K562 (cell line): ENCODE measurements around the gene CD300A. TPM values are rescaled to one million over a fixed set of nuclear protein-coding genes. Genes with fewer than 3 reads are reported as not detected.

Experiments used
- ATAC-seq: fragments of 200-7000 bp; cut with Tn5 transposase; 3 replicates; pipeline ENCODE4 v1.9.1; 2020; ENCODE audit warnings: moderate library complexity
- BruUV-seq: library from RNA; stranded (reverse); fragments of 400-500 nt; replicated peaks from 2 replicates; lab custom pipeline; 2021; lab: Mats Ljungman, UMichigan
- CTCF ChIA-PET: fragments of 300-600 bp; formaldehyde crosslinking; extraction: SDS; loops from one replicate; lab custom pipeline; 2021; ENCODE audit warnings: low intra/inter-chr PET ratio; lab: Yijun Ruan, JAX
- POLR2A ChIA-PET: fragments of 300-600, 350-650 bp; sonication (Branson Sonifier 250); formaldehyde crosslinking; extraction: SDS; loops from one replicate; lab custom pipeline; 2021; ENCODE audit warnings: antibody characterized with exemption, inconsistent platforms; lab: Yijun Ruan, JAX
- DNase-seq, 4 experiments: peaks; one replicate each; pipeline versions ENCODE4 v3.0.0 to v3.0.0-alpha.2; 2011 to 2018; ENCODE audit warnings: low spot score in 3 of 4, mixed read lengths in 3 of 4; ENCODE audit errors: extremely low read depth in 1 of 4
- FAIRE-seq: peaks from 2 replicates; lab custom pipeline; 2011; peaks lifted over from hg19 to GRCh38; lab: Jason Lieb, UNC
- H2AFZ ChIP-seq: 2 replicates; pipeline ENCODE4 v1.6.0; 2011; ENCODE audit warnings: low read depth, low read length, control low read depth, inconsistent platforms
- H3K27ac ChIP-seq: fragments of 200-600 bp; 3 replicates; pipeline ENCODE4 v1.8.0; 2011; ENCODE audit warnings: low read depth, mild to moderate bottlenecking, control low read depth, inconsistent platforms, low read length, moderate library complexity, mixed read lengths; ENCODE audit errors: extremely low read depth
- H3K27me3 ChIP-seq, 2 experiments: fragments of 300-600 bp in 1 of 2; 2 replicates in 1 of 2; 3 replicates in 1 of 2; pipeline versions ENCODE4 v1.6.0 to v1.8.0; 2011; ENCODE audit warnings: inconsistent platforms in 2 of 2, low read length in 2 of 2, mild to moderate bottlenecking in 1 of 2, mixed read lengths in 1 of 2, moderate library complexity in 1 of 2; ENCODE audit not compliant: control insufficient read depth in 2 of 2, insufficient read depth in 2 of 2
- H3K36me3 ChIP-seq: fragments of 300-600 bp; 3 replicates; pipeline ENCODE4 v1.8.0; 2011; ENCODE audit warnings: mild to moderate bottlenecking, low read length, inconsistent platforms; ENCODE audit not compliant: control insufficient read depth, insufficient read depth
- H3K4me1 ChIP-seq, 2 experiments: fragments of 200-600 bp in 1 of 2; replicated peaks in 1 of 2; 2 replicates in 1 of 2; 3 replicates in 1 of 2; pipeline versions ENCODE4 v1.5.1 to v1.8.0; 2011; ENCODE audit warnings: inconsistent platforms in 2 of 2, low read length in 2 of 2, mild to moderate bottlenecking in 1 of 2, mixed read lengths in 1 of 2, moderate library complexity in 1 of 2; ENCODE audit not compliant: control insufficient read depth in 2 of 2, insufficient read depth in 2 of 2
- H3K4me2 ChIP-seq: 2 replicates; pipeline ENCODE4 v1.6.1; 2011; ENCODE audit warnings: low read length, control low read depth, inconsistent platforms, mixed read lengths; ENCODE audit not compliant: insufficient read depth
- H3K4me3 ChIP-seq: fragments of 200-600 bp; sonication (generic), shearing (Covaris generic); 2 replicates; pipeline ENCODE4 v1.5.1; 2016; ENCODE audit warnings: control low read depth, inconsistent platforms
- H3K79me2 ChIP-seq: fragments of 200-600 bp; 3 replicates; pipeline ENCODE4 v1.8.0; 2011; ENCODE audit warnings: low read length, inconsistent platforms; ENCODE audit not compliant: control insufficient read depth, insufficient read depth
- H3K9ac ChIP-seq, 2 experiments: 2 replicates each; pipeline versions ENCODE4 v1.6.0 to v1.6.1; 2011; ENCODE audit warnings: low read depth in 2 of 2, low read length in 2 of 2, control low read depth in 1 of 2, inconsistent platforms in 1 of 2, mild to moderate bottlenecking in 1 of 2, mixed read lengths in 1 of 2; ENCODE audit not compliant: insufficient read depth in 1 of 2
- H3K9me1 ChIP-seq: one replicate; pipeline ENCODE4 v1.6.0; 2011; ENCODE audit warnings: inconsistent platforms, mild to moderate bottlenecking, low read length, moderate library complexity; ENCODE audit not compliant: control insufficient read depth, insufficient read depth
- H3K9me3 ChIP-seq: replicated peaks from 2 replicates; pipeline ENCODE4 v1.5.1; 2011; ENCODE audit warnings: low read depth, low read length, inconsistent platforms; ENCODE audit not compliant: control insufficient read depth, insufficient read depth
- H4K20me1 ChIP-seq: replicated peaks from 2 replicates; pipeline ENCODE4 v1.6.1; 2011; ENCODE audit warnings: low read length, inconsistent platforms, mixed read lengths; ENCODE audit not compliant: control insufficient read depth, insufficient read depth
- ATF3 ChIP-seq, 2 experiments: fragments of 450-650 bp in 1 of 2; sonication (generic) in 1 of 2; formaldehyde crosslinking in 1 of 2; IDR thresholded peaks in 1 of 2; conservative IDR thresholded peaks in 1 of 2; 2 replicates each; pipeline versions ENCODE4 v1.6.1 to v1.8.1; 2016 to 2023; ENCODE audit warnings: mild to moderate bottlenecking in 2 of 2, moderate library complexity in 2 of 2, inconsistent platforms in 1 of 2, missing genetic modification reagents in 1 of 2
- ELF1 ChIP-seq: fragments of 200-800 bp; sonication (Bioruptor generic); IDR thresholded peaks from 2 replicates; pipeline ENCODE4 v1.6.1; 2016; ENCODE audit warnings: missing genetic modification characterization, missing compliant biosample characterization
- FOSL1 ChIP-seq: fragments of 200-800 bp; sonication (Bioruptor generic); conservative IDR thresholded peaks from 2 replicates; pipeline ENCODE4 v1.6.1; 2016; ENCODE audit warnings: missing genetic modification characterization, missing compliant biosample characterization
- POLR2A ChIP-seq: fragments of 450-650 bp; conservative IDR thresholded peaks from 2 replicates; pipeline ENCODE4 v1.6.1; 2016
- PYGO2 ChIP-seq: fragments of 450-650 bp; IDR thresholded peaks from 2 replicates; pipeline ENCODE4 v1.6.1; 2016; ENCODE audit warnings: mild to moderate bottlenecking, missing genetic modification characterization, moderate library complexity, missing compliant biosample characterization
- ZFPM2 ChIP-seq: fragments of 250-450 bp; sonication (Bioruptor Pico); IDR thresholded peaks from 2 replicates; pipeline ENCODE4 v1.5.1; 2022; ENCODE audit warnings: mild to moderate bottlenecking
- ZNF121 ChIP-seq: sonication (generic); formaldehyde crosslinking; conservative IDR thresholded peaks from 2 replicates; pipeline ENCODE4 v1.8.0; 2022; ENCODE audit warnings: missing genetic modification reagents
- ZNF384 ChIP-seq: IDR thresholded peaks from 2 replicates; pipeline ENCODE4 v1.6.1; 2012; ENCODE audit warnings: low read depth, low read length, improper control_type of control experiment
- WGBS: fragments of 100-300 bp; shearing (Covaris generic); methylation state at CpG from one replicate; pipeline ENCODE4 v1.1.6; 2016; ENCODE audit warnings: low coverage, mixed read lengths; ENCODE audit not compliant: insufficient coverage; ENCODE audit errors: missing lambda C conversion rate; 5-methylcytosine and 5-hydroxymethylcytosine counted together
- in situ Hi-C: fragments of 300-500 bp; cut with MboI; formaldehyde crosslinking; loops from 4 replicates; pipeline ENCODE4 v1.15.0; 2018; ENCODE audit warnings: inconsistent platforms, mixed read lengths
- intact Hi-C: fragments of 100-400 bp; cut with micrococcal nuclease; formaldehyde crosslinking; loops from 2 replicates; pipeline ENCODE4 v1.14.2; 2022
- polyA plus RNA-seq, 8 experiments: library from polyadenylated mRNA; depleted of rRNA in 4 of 8; stranded (reverse) in 5 of 8; unstranded in 3 of 8; fragments of >200 nt; fragmentation: Nextera tagmentation in 2 of 8; fragmentation: Illumina TruSeq in 1 of 8; extraction: Ambion mirVana in 2 of 8; extraction: Trizol in 1 of 8; gene quantifications; 2 replicates each; pipeline versions ENCODE4 v1.2.1 to v1.2.3, GENCODE V29; 2011 to 2014; ENCODE audit warnings: inconsistent platforms in 1 of 8, missing spikeins in 1 of 8
- total RNA-seq, 7 experiments: library from RNA; depleted of rRNA in 6 of 7; stranded (reverse); fragments of >200 nt in 6 of 7; fragmentation: Illumina TruSeq in 2 of 7; extraction: Trizol in 2 of 7; gene quantifications; 2 replicates each; pipeline versions ENCODE4 v1.2.1 to v1.2.3, GENCODE V29; 2011 to 2021; ENCODE audit warnings: low replicate concordance in 1 of 7
- TF ChIP-seq, protein P1 (sequence below): fragments of 450-650 bp; IDR thresholded peaks from 2 replicates; pipeline ENCODE4 v1.6.1; 2018; ENCODE audit warnings: mild to moderate bottlenecking, low read depth; ENCODE audit not compliant: partially characterized antibody

Gene CD300A
- total and polyA plus RNA-seq, 9 of the 15 experiments (the other 6 are each of a cell fraction or from before 2014, with no cell fraction given), result 0.21 to 1.7 (median 0.41) TPM; not detected in 1

DNA sequence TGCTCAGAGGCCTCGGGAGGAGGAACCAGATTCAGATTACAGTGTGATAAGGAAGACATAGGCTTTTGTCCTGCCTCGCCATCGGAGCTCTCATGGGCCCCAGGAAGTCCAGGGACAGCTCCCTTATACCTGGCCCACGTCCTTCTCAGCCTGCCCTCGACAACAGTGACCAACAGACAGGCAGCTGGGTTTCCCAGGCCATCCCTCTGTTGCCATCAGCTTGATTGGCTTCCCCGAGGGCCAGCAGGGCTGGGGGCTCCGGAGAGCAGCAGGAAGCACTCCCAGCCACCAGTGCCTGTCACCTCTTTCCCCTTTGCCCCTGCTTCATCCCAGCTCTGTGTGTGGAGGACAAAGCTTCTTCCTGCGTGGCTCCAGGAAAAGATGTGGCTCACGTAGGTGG is 17.6 kb downstream of the CD300A start:
- H3K4me2 ChIP-seq, result no peak overlapping the region
- H3K27ac ChIP-seq, result no peak overlapping the region
- no peak overlapping the region for H2AFZ ChIP-seq
- in situ Hi-C loops, result no loop called here
- H4K20me1 ChIP-seq, result no peaks in the 10 kb centered on the region
- H3K36me3 ChIP-seq, result no peaks in the 10 kb centered on the region
- H3K4me3 ChIP-seq, result no peak overlapping the region
- ATAC-seq (no peak), DNase-seq (no peak), FAIRE-seq (no peak)
- CTCF ChIA-PET, result no interaction called here
- BruUV-seq, result no TSS peak
- H3K9me1 ChIP-seq, result no peaks in the 10 kb centered on the region
- no peak overlapping the region for H3K9ac ChIP-seq
- H3K27me3 ChIP-seq, result peaks cover 3 to 56% of the 10 kb centered on the region in 2 experiments; a peak in 2 of 5 replicates
- TF ChIP-seq POLR2A, result no peak
- peaks cover 0 to 5% of the 10 kb centered on the region in 2 experiments; a peak in 2 of 5 replicates for H3K4me1 ChIP-seq
- POLR2A ChIA-PET, result interaction anchor here (0.7 to 0.8 kb wide), 4 partner anchors 10 to 239 kb away, joined by 3 read pairs; partner anchors contain the start of gene BTBD17
- intact Hi-C loops, result no loop called here
- H3K79me2 ChIP-seq, result no peaks in the 10 kb centered on the region
- H3K9me3 ChIP-seq, result no peaks in the 10 kb centered on the region
- WGBS, result 0% methylated on average over 9 of the region's 9 CpGs

DNA sequence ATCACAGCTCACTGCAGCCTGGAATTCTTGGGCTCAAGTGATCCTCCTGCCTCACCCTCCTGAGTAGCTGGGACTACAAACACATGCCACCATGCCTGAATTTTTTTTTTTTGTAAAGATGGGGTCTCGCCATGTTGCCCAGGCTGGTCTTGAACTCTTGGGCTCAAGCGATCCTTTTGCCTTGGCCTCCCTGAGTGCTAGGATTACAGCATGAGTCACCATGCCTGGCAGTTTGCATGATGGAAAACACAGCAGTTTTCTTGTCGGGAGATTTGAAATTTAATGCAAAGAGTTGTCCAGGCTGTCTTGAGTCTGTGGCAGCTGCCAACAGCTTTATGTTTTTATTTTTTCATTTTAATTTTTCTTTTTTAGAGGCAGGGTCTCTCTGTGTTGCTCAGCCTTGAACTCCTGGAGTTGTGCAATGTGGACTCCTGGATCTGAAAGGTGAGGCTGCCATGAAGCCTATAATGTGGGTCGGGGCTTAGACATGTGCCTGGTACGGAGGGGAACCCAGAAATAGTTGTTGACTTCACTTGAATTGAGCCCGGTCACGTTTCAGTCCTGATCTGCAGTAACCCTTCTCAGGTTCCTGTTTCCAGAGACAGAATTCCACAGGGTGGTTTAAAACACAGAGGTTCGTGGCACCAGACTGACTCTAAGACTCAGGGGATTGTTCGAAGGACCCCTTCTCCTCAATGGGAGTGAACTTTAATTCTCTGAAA is 18.7 kb downstream of the CD300A start:
- CTCF ChIA-PET, result no interaction called here
- Histone ChIP-seq H2AFZ (no peak overlapping the region), H3K4me2 (no peak overlapping the region), H3K4me1 (peaks cover 0 to 2% of the 10 kb centered on the region in 2 experiments; a peak in 2 of 5 replicates), H3K36me3 (no peaks in the 10 kb centered on the region), H3K27me3 (peaks cover 3 to 48% of the 10 kb centered on the region in 2 experiments; a peak in 2 of 5 replicates), H3K9me3 (no peaks in the 10 kb centered on the region), H3K9me1 (no peaks in the 10 kb centered on the region), H4K20me1 (no peaks in the 10 kb centered on the region), H3K4me3 (no peak overlapping the region), H3K9ac (no peak overlapping the region), H3K79me2 (no peaks in the 10 kb centered on the region), H3K27ac (no peak overlapping the region)
- POLR2A ChIA-PET, result interaction anchor here (0.7 kb wide), 1 partner anchor 97 kb away, joined by 3 read pairs; no protein-coding TSS in a partner anchor
- TF ChIP-seq ZNF121 (CRISPR knock-in tag) (peak; percentile 86), ATF3 (IDR thresholded peaks at IDR 0.05) (peak; percentile 26; the same call in 1 of the 2 replicates), ATF3 (CRISPR knock-in tag; conservative IDR thresholded peaks at IDR 0.05) (no peak), FOSL1 (tag) (peak; percentile 50), ZNF384 (no peak), PYGO2 (no peak), ZFPM2 (CRISPR knock-in tag) (no peak), ELF1 (tag) (no peak)
- TF ChIP-seq, protein P1, sequence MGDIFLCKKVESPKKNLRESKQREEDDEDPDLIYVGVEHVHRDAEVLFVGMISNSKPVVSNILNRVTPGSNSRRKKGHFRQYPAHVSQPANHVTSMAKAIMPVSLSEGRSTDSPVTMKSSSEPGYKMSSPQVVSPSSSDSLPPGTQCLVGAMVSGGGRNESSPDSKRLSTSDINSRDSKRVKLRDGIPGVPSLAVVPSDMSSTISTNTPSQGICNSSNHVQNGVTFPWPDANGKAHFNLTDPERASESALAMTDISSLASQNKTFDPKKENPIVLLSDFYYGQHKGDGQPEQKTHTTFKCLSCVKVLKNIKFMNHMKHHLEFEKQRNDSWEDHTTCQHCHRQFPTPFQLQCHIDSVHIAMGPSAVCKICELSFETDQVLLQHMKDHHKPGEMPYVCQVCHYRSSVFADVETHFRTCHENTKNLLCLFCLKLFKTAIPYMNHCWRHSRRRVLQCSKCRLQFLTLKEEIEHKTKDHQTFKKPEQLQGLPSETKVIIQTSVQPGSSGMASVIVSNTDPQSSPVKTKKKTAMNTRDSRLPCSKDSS, result no peak
- intact Hi-C loops, result no loop called here
- in situ Hi-C loops, result no loop called here
- ATAC-seq (no peak), DNase-seq (peak in 1 of 4 experiments; percentile 2), FAIRE-seq (no peak)
- 0% methylated on average over 9 of the region's 9 CpGs for WGBS
- BruUV-seq, result no TSS peak
